Lower lobe of right lung (tissue), 2 donors: Measurements from ENCODE around the gene NBAS. TPM values are rescaled to one million over a fixed set of nuclear protein-coding genes. Genes with fewer than 3 reads are reported as not detected.
A peak's percentile ranks its signal among the peaks of the same experiment; 100 is the strongest.

Experiments used
- ATAC-seq, 2 donors: fragments of 200-7000 bp; cut with Tn5 transposase; one replicate each; pipeline ENCODE4 v1.9.1; 2020 to 2022; ENCODE audit warnings: mild to moderate bottlenecking in 2 of 2, moderate library complexity in 2 of 2
- DNase-seq: peaks from one replicate; pipeline ENCODE4 v3.0.0-alpha.2; 2020
- H3K27ac ChIP-seq: fragments of 200-600 bp; one replicate; pipeline ENCODE4 v1.8.0; 2022
- H3K27me3 ChIP-seq: fragments of 200-600 bp; one replicate; pipeline ENCODE4 v1.8.0; 2022; ENCODE audit warnings: low read depth
- H3K36me3 ChIP-seq: fragments of 200-600 bp; one replicate; pipeline ENCODE4 v1.8.0; 2022; ENCODE audit warnings: mild to moderate bottlenecking
- H3K4me1 ChIP-seq: fragments of 200-600 bp; one replicate; pipeline ENCODE4 v1.8.0; 2022
- H3K4me3 ChIP-seq: fragments of 200-600 bp; one replicate; pipeline ENCODE4 v1.8.0; 2022; ENCODE audit warnings: mild to moderate bottlenecking
- H3K9me3 ChIP-seq: fragments of 200-600 bp; one replicate; pipeline ENCODE4 v1.8.0; 2022
- CTCF ChIP-seq: fragments of 200-600 bp; IDR thresholded peaks from one replicate; pipeline ENCODE4 v1.8.0; 2022; ENCODE audit warnings: antibody characterized with exemption, mild to moderate bottlenecking
- intact Hi-C: fragments of 100-400 bp; cut with DNase I; formaldehyde crosslinking; loops from one replicate; pipeline ENCODE4 v1.11.0; 2022
- total RNA-seq: library from RNA; stranded (reverse); fragmentation: NEBNext Ultra II Directional; extraction: Animal tissue kit (Norgen Biotek cat#: 25700); gene quantifications from one replicate; pipeline ENCODE4 v1.2.1, GENCODE V29; 2021
- donor health status: DM: no; HTN: yes; CAD: no; lungs with severe emphysema.

The NBAS gene
- total RNA-seq, 1 donor from 2014 or later = 42.4 TPM

- H3K4me1 ChIP-seq = no peaks in the 10 kb centered on the region
- no peaks in the 10 kb centered on the region for H3K36me3 ChIP-seq
- DNase-seq (no peak), ATAC-seq (no peak)
- no peak overlapping the region for H3K27ac ChIP-seq
- H3K9me3 ChIP-seq = no peaks in the 10 kb centered on the region
- H3K4me3 ChIP-seq = no peak overlapping the region
- no peaks in the 10 kb centered on the region for H3K27me3 ChIP-seq
- TF ChIP-seq CTCF = no peak
- intact Hi-C loops = no loop called here
Observed at GRCh38 chr2:15580451-15580850, 19.3 kb upstream of the NBAS start.

GRCh38 chr2:15579641-15580040 lies 18.5 kb upstream of the NBAS start:
- no peaks in the 10 kb centered on the region for H3K9me3 ChIP-seq
- H3K4me1 ChIP-seq = no peaks in the 10 kb centered on the region
- no peak for ATAC-seq
- no peaks in the 10 kb centered on the region for H3K27me3 ChIP-seq
- H3K27ac ChIP-seq = no peak overlapping the region
- H3K36me3 ChIP-seq = no peaks in the 10 kb centered on the region
- intact Hi-C loops = no loop called here
- no peak for TF ChIP-seq CTCF
- no peak overlapping the region for H3K4me3 ChIP-seq
- no peak for DNase-seq

- peak; percentile 80 for DNase-seq
- no peak overlapping the region for H3K4me3 ChIP-seq
- no peaks in the 10 kb centered on the region for H3K36me3 ChIP-seq
- TF ChIP-seq CTCF = peak; percentile 73
- H3K27ac ChIP-seq = no peak overlapping the region
- H3K4me1 ChIP-seq = no peaks in the 10 kb centered on the region
- peak; percentile 92 to 93 for ATAC-seq
- intact Hi-C loops = no loop called here
- no peaks in the 10 kb centered on the region for H3K9me3 ChIP-seq
- H3K27me3 ChIP-seq = no peaks in the 10 kb centered on the region
Observed at GRCh38 chr2:15577071-15577735, 16.1 kb upstream of the NBAS start.

- no peak overlapping the region for H3K27ac ChIP-seq
- peaks cover under 1% of the 10 kb centered on the region for H3K27me3 ChIP-seq
- H3K9me3 ChIP-seq = no peaks in the 10 kb centered on the region
- no peaks in the 10 kb centered on the region for H3K36me3 ChIP-seq
- no peak overlapping the region for H3K4me3 ChIP-seq
- intact Hi-C loops = no loop called here
- ATAC-seq = no peak
- no peaks in the 10 kb centered on the region for H3K4me1 ChIP-seq
- DNase-seq = no peak
- no peak for TF ChIP-seq CTCF
Observed at GRCh38 chr2:15571729-15572128, 10.6 kb upstream of the NBAS start.

GRCh38 chr2:15570104-15570503 lies 9.0 kb upstream of the NBAS start:
- Histone ChIP-seq H3K36me3 (no peaks in the 10 kb centered on the region), H3K9me3 (no peaks in the 10 kb centered on the region), H3K27ac (no peak overlapping the region), H3K4me1 (no peaks in the 10 kb centered on the region), H3K27me3 (peaks cover 5% of the 10 kb centered on the region), H3K4me3 (no peak overlapping the region)
- ATAC-seq = no peak
- no peak for DNase-seq
- intact Hi-C loops = no loop called here
- TF ChIP-seq CTCF = no peak
